Neuron (in vitro differentiated cells): Measurements from ENCODE around the gene CDC5L.

ENCODE experiments used
- H2AFZ ChIP-seq: one replicate; pipeline ENCODE4 v1.6.1; 2013; ENCODE audit warnings: low read depth, mild to moderate bottlenecking, inconsistent platforms, low read length, moderate library complexity
- H3K27me3 ChIP-seq: one replicate; pipeline ENCODE4 v1.6.1; 2013; ENCODE audit warnings: low read length; ENCODE audit not compliant: insufficient read depth
- H3K36me3 ChIP-seq: one replicate; pipeline ENCODE4 v1.6.1; 2013; ENCODE audit warnings: low read length; ENCODE audit not compliant: insufficient read depth
- H3K4me1 ChIP-seq: one replicate; pipeline ENCODE4 v1.6.1; 2013; ENCODE audit warnings: low read length; ENCODE audit not compliant: insufficient read depth
- H3K4me3 ChIP-seq: 2 replicates; pipeline ENCODE4 v1.5.1; 2013; ENCODE audit warnings: mild to moderate bottlenecking, low read length, moderate library complexity
- H3K9me3 ChIP-seq: one replicate; pipeline ENCODE4 v1.6.1; 2013; ENCODE audit warnings: low read length

CDC5L gene

DNA sequence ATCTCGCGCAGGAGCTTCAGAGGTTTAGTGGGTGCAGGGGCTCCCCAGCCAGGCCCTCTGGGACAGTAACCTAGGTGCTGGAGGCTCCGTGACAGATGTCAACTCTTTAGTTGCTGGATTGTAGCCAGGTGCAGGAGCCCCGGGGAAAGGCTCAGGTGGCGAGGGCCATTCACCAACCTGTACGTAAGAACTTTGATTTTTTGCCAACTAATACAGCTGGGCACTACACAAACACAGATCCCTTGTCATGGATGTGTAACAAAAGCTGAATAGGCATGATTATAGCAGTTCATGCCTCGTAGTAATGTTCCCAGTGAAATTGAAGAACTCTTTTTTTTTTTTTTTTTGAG is 82.6 kb downstream of the CDC5L start:
- Histone ChIP-seq H3K9me3 (no peaks in the 10 kb centered on the region), H3K36me3 (no peaks in the 10 kb centered on the region), H3K4me3 (no peak overlapping the region), H2AFZ (no peak overlapping the region), H3K27me3 (no peaks in the 10 kb centered on the region), H3K4me1 (peaks cover 1% of the 10 kb centered on the region)

DNA sequence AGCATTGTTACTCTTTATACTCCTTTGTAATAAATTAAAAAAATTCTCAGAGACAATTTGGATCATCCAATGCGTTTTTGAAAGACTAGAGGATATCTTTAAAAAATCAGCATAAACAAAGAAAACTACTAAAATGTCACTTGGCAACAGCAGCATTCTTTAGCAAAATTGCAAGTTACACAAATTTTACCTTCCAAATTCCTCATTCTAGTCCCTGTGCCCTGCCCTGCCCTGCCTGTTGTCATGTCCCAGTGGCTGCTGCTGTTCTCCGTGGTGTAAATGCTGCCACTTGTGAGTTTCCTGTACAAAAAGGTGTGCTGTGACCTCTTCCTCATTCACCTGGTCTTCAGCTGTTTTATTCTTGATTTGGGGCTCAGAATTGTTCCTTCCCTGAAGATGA is 83.2 kb downstream of the CDC5L start:
- no peaks in the 10 kb centered on the region for H3K36me3 ChIP-seq
- H3K9me3 ChIP-seq = no peaks in the 10 kb centered on the region
- H3K4me3 ChIP-seq = no peak overlapping the region
- no peak overlapping the region for H2AFZ ChIP-seq
- no peaks in the 10 kb centered on the region for H3K27me3 ChIP-seq
- peaks cover 3% of the 10 kb centered on the region for H3K4me1 ChIP-seq

DNA sequence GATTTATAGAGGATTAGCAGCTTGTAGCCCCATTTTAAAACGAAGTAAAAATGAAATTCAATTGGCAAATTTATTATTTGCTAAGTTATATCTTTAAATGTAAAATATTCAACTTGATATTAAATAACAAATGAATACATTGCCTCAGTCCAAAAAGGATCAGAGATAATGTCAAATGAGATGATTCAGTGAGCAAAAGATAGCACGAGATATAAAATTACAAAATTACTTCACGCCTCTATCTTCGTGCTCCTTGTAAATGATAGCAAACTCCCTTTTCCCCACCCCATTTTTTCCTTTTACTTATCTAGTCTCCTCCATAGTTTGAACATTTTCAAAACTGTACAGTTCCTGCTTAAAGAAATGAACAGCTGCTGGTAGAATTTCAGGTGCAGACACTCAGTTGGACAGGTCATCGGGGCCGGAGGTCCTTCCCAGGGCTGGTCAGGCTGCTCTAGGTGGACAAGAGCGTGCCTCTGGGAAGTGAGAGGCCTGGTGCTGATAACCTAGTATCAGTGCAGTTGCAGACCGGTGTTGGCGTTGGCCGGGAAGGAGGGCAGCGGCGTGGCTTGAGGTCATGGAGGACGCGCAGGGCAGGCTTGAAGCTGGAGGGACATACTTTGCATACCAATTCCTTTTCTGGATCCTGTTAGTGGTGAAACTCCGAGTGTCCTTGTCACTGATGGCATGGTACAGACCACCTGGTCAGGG is 83.9 kb downstream of the CDC5L start:
- peaks cover 7% of the 10 kb centered on the region for H3K4me1 ChIP-seq
- no peaks in the 10 kb centered on the region for H3K27me3 ChIP-seq
- no peaks in the 10 kb centered on the region for H3K36me3 ChIP-seq
- no peak overlapping the region for H2AFZ ChIP-seq
- H3K9me3 ChIP-seq = no peaks in the 10 kb centered on the region
- no peak overlapping the region for H3K4me3 ChIP-seq

DNA sequence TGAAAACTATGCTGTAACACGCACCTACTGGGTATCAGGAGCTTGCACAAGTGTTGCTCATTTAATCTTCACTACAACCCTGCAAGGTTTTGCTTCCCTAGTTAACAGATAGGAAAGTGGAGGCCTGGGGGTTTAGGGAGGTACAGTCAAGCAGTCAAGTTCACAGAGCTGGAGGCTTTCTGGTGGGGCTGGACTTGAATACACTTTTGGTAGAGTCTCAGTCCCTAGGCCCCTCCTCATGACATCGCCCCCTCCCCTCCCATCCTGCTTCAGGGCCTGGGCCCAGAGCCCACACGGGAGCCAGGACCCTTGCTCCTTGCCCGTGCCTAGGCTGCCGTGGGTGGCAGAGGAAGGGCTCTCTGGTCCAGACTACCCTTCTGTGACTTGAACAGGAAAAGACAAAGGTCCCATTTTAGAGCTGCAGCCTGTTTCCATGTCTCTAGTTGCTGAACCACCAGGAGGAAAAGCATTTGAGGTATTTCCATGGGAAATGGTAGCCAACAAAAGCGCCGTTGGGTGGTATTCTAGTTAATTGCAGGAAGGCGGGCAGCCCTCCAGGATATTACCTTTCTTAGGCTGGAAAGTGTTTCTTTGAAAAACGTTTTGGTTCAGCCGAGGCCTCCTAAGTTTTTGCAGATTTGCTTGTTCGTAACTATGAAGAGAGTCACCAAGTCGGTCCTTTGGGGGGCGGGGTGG is 84.9 kb downstream of the CDC5L start:
- Histone ChIP-seq H2AFZ (no peak overlapping the region), H3K9me3 (no peaks in the 10 kb centered on the region), H3K4me3 (no peak overlapping the region), H3K4me1 (peaks cover 7% of the 10 kb centered on the region), H3K27me3 (no peaks in the 10 kb centered on the region), H3K36me3 (no peaks in the 10 kb centered on the region)

DNA sequence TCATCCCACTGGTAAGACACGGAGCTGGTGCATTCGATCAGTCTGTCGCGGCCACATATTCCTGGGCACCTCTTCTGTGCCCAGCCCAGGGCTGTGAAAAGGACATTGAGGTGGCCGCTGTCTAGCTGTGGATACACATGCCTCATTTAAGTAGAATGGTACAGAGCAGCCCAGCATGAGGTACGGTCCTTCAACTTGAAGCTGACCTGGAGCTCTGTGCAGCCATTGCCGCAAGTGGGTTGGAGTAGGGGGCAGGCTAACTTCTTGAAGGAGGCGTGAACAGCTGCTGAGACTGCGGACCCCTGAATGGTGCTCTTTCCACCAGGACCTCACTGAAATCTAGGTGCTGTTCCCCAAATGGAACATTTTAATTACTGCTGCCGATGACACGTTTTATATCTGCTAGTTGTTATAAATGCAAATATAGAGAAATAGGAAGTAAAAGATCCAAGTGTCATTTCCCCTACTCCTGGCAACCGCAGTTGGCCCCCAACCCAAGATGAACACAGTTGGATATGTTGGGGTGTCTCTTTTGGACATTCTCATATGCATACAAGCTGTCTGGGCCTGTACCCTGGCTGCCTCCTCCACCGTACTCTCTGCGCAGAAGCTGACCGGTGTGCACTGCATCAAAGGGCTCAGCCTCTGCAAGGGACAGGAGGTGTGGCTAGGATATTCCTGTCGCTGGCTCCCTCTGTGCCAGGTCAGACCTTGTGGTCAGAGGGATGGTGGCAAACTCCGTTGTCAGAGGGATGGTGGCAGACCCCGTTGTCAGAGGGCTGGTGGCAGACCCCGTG is 86.1 kb downstream of the CDC5L start:
- peaks cover 7% of the 10 kb centered on the region for H3K4me1 ChIP-seq
- no peaks in the 10 kb centered on the region for H3K36me3 ChIP-seq
- H3K27me3 ChIP-seq = no peaks in the 10 kb centered on the region
- no peak overlapping the region for H2AFZ ChIP-seq
- H3K4me3 ChIP-seq = no peak overlapping the region
- no peaks in the 10 kb centered on the region for H3K9me3 ChIP-seq

DNA sequence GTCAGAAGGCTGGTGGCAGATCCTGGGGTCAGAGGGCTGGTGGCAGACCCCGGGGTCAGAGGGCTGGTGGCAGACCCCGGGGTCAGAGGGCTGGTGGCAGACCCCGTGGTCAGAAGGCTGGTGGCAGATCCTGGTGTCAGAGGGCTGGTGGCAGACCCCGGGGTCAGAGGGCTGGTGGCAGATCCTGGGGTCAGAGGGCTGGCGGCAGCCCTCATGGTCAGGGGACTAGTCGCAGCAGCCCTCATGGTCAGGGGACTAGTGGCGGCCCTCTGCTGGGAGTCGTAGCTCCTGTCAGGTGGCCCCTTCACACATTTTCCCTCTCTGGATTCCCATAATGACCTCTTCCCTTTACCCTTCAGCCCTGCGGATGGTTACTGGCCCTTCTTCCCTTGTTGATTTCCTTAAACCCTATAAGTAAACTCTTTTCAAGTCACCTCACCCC is 86.7 kb downstream of the CDC5L start:
- H3K9me3 ChIP-seq = no peaks in the 10 kb centered on the region
- no peaks in the 10 kb centered on the region for H3K36me3 ChIP-seq
- no peak overlapping the region for H2AFZ ChIP-seq
- H3K4me3 ChIP-seq = no peak overlapping the region
- no peaks in the 10 kb centered on the region for H3K27me3 ChIP-seq
- H3K4me1 ChIP-seq = peaks cover 7% of the 10 kb centered on the region

DNA sequence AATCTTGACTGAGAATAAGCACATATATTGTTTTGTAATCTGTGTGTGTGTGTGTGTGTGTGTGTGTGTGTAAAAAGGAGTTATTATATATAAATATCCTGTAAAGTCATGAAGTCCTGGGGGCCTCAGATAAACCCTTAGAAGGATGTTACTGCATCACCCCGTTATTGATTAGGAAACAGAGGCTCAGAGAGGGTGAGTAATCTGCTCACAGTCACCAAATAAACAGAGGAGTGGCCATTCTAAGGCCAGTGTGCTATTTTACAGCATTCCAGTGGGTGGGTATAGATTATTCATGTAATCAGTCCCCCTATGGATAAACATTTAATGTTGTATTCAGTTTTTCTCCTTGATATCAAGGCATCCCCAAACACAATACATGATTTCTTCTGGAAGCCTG is 87.1 kb downstream of the CDC5L start:
- H3K4me3 ChIP-seq = no peak overlapping the region
- H2AFZ ChIP-seq = no peak overlapping the region
- no peaks in the 10 kb centered on the region for H3K36me3 ChIP-seq
- no peaks in the 10 kb centered on the region for H3K9me3 ChIP-seq
- H3K4me1 ChIP-seq = peaks cover 7% of the 10 kb centered on the region
- no peaks in the 10 kb centered on the region for H3K27me3 ChIP-seq

DNA sequence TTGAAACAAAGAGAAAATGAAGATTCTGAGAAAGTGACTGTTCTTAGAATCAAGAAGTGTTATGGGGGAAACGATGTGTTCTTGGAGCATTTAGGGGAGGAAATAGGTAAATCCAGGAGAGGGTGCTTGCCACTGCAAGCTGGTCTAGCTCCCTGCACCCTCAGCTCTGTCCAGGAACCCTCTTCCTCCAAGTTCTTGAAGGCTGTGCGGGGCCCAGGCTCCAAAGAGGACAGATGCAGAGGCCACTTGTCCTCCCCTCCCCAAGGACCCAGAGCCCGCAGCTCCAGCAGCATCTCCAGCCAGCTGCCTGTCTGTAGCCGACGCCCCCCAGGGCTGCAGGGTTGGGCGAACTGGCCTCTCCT is 87.9 kb downstream of the CDC5L start:
- H3K36me3 ChIP-seq = no peaks in the 10 kb centered on the region
- no peaks in the 10 kb centered on the region for H3K9me3 ChIP-seq
- no peaks in the 10 kb centered on the region for H3K27me3 ChIP-seq
- peak overlapping the region; percentile 65 for H2AFZ ChIP-seq
- peaks cover 7% of the 10 kb centered on the region for H3K4me1 ChIP-seq
- no peak overlapping the region for H3K4me3 ChIP-seq

DNA sequence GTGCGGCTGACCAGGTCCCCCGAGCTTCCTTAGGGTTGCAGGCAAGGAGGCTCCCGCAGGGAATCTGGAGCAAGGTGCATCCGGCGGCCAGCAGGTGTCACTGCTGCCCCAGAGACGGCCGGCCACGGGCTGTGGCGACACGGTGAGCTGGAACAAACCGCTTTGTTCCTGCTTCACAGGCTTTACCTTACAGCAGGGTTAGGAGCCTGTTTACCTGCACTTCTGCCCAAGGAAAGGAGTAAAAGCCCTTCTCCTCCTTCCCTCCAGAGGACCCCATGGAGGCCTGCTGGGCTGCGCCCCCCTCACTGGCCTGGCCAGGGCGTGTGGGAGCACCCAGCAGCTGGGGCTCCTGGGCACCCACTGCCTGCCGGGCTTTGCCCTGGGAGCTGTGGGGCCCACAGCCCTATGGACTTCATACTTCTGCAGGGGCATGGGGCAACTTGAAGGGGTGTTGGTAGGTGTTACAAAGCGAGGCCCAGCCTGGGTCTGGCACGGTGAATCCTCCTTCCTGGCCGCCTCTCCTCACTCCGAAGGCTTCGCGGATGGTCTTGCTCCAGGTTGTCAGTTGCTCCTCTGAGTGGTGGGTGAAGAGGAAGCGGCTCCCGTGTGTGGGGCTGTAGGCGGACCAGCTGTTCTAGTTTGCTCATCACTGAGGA is 88.4 kb downstream of the CDC5L start:
- Histone ChIP-seq H2AFZ (peak overlapping the region; percentile 65), H3K36me3 (no peaks in the 10 kb centered on the region), H3K27me3 (no peaks in the 10 kb centered on the region)

DNA sequence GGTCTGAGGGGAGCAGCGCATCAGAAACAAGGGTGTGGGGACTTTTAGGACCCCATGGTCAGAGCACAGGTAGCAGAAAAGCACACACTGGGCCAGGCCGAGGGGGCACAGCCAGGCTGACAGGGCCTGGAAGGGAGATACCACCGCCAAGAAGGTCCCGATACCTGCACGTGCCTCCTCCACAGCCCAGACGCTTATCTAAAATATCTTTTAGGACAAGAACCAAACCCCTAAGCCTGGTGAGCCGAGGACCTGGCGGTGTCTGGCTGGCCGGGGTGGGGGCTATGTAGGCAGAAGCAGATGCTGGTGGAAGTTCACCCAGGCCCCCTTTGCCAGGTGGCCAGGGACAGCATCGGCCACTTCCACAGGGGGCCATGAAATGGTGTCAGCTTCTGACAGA is 89.3 kb downstream of the CDC5L start:
- no peaks in the 10 kb centered on the region for H3K9me3 ChIP-seq
- H2AFZ ChIP-seq = no peak overlapping the region
- H3K4me3 ChIP-seq = no peak overlapping the region
- H3K27me3 ChIP-seq = no peaks in the 10 kb centered on the region
- peaks cover 7% of the 10 kb centered on the region for H3K4me1 ChIP-seq
- H3K36me3 ChIP-seq = no peaks in the 10 kb centered on the region

More for the DNA sequence above, 88.4 kb downstream of the CDC5L start:
- no peaks in the 10 kb centered on the region for H3K9me3 ChIP-seq
- no peak overlapping the region for H3K4me3 ChIP-seq
- peaks cover 7% of the 10 kb centered on the region for H3K4me1 ChIP-seq

DNA sequence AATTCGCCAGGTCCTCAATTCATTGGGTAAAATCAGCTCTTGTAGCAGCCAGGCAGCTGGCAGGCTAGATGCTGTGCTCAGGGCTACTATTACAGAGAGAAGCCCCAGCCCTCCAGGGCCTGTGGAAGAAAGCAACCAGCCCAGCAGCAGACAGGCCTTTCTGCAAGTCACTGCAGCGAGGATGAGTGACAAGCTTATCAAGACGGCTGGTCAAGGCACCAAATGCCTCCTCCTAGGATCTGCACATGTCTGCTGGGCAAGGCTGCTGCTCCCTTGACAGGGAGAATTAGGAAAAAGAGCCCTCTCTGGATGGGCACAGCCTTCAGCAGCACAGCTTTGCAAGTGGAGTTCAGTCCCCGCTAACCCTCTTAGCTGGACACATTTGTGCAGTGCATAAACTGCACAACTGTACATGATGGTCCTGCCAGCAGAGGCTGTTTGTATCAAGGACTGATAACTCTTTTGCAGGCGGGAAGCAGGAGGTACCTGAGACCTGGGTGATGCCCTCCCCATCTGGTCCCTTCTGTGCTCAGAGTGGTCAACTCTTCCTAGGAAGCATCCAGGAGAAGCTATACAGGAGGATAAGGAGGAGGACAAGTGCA is 89.9 kb downstream of the CDC5L start:
- Histone ChIP-seq H2AFZ (no peak overlapping the region), H3K36me3 (no peaks in the 10 kb centered on the region)

DNA sequence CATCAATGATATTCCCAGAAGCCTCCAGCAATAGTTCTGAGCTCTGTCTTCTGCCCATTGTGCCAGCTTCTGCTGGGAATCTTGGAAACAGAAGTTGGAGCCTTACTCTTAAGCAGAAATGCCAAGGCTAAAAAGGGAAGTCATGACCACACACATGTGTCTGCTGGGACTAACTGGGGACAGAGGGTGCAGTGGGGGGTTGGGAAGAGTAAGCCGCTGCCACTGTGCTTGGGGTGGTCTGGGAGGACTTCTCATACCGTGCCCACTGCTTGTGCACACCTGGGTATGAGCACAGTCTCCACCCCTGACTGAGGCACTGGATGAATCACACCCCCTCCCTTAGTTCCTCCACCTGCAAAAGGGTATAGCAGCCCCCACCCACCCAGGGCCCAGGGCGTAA is 90.7 kb downstream of the CDC5L start:
- Histone ChIP-seq H2AFZ (no peak overlapping the region), H3K36me3 (no peaks in the 10 kb centered on the region)

More for the DNA sequence above, 89.9 kb downstream of the CDC5L start:
- Histone ChIP-seq H3K4me3 (no peak overlapping the region), H3K27me3 (no peaks in the 10 kb centered on the region), H3K4me1 (peaks cover 7% of the 10 kb centered on the region), H3K9me3 (no peaks in the 10 kb centered on the region)

More for the DNA sequence above, 90.7 kb downstream of the CDC5L start:
- peaks cover 7% of the 10 kb centered on the region for H3K4me1 ChIP-seq
- no peaks in the 10 kb centered on the region for H3K27me3 ChIP-seq
- no peak overlapping the region for H3K4me3 ChIP-seq
- no peaks in the 10 kb centered on the region for H3K9me3 ChIP-seq
